KMS-11 (cell line): ENCODE results near the gene SEPTIN2.
"Not testable (repeated sequence)": the region's sequence is repeated elsewhere in the genome, so short reads cannot be mapped to it uniquely, and the experiment has no call there.

Experiments used
- H2AFZ ChIP-seq: fragments of 200-600 bp; sonication (generic); 2 replicates; pipeline ENCODE4 v1.6.1; 2016; ENCODE audit warnings: antibody characterized with exemption, mixed run types, low read depth
- H3K27ac ChIP-seq: fragments of 200-600 bp; sonication (generic); 2 replicates; pipeline ENCODE4 v1.6.1; 2016; ENCODE audit warnings: mild to moderate bottlenecking, mixed run types
- H3K27me3 ChIP-seq: fragments of 200-600 bp; sonication (generic); 2 replicates; pipeline ENCODE4 v1.6.1; 2017; ENCODE audit warnings: mild to moderate bottlenecking, low read depth, mixed run types, moderate library complexity; ENCODE audit not compliant: insufficient read depth
- H3K36me3 ChIP-seq: fragments of 200-600 bp; sonication (generic); 2 replicates; pipeline ENCODE4 v1.6.1; 2017; ENCODE audit warnings: mild to moderate bottlenecking, mixed run types; ENCODE audit not compliant: insufficient read depth
- H3K4me1 ChIP-seq: fragments of 200-600 bp; sonication (generic); 2 replicates; pipeline ENCODE4 v1.6.1; 2016; ENCODE audit warnings: mild to moderate bottlenecking, low read depth, mixed run types; ENCODE audit not compliant: poor library complexity, severe bottlenecking
- H3K4me2 ChIP-seq: fragments of 200-600 bp; sonication (generic); 2 replicates; pipeline ENCODE4 v1.7.0; 2016; ENCODE audit warnings: mild to moderate bottlenecking, mixed run types
- H3K4me3 ChIP-seq: fragments of 200-600 bp; sonication (generic); IDR thresholded peaks from 2 replicates; pipeline ENCODE4 v1.6.1; 2017; ENCODE audit warnings: low read depth, low read length, mixed read lengths; ENCODE audit not compliant: insufficient read depth
- H3K79me2 ChIP-seq: fragments of 200-600 bp; sonication (generic); 2 replicates; pipeline ENCODE4 v1.6.1; 2016; ENCODE audit warnings: low read depth, mixed run types; ENCODE audit not compliant: insufficient read depth
- H3K9ac ChIP-seq: fragments of 200-600 bp; sonication (generic); 2 replicates; pipeline ENCODE4 v1.6.1; 2016; ENCODE audit warnings: mild to moderate bottlenecking, mixed run types
- H4K20me1 ChIP-seq: fragments of 200-600 bp; sonication (generic); 2 replicates; pipeline ENCODE4 v1.6.1; 2016; ENCODE audit warnings: mild to moderate bottlenecking, mixed run types; ENCODE audit not compliant: insufficient read depth
- TF ChIP-seq, protein P1 (sequence below): fragments of 200-600 bp; sonication (generic); conservative IDR thresholded peaks from 2 replicates; pipeline ENCODE4 v1.6.1; 2017; ENCODE audit warnings: low read depth, mild to moderate bottlenecking, antibody characterized with exemption, low read length, moderate library complexity, mixed read lengths

SEPTIN2 gene

DNA sequence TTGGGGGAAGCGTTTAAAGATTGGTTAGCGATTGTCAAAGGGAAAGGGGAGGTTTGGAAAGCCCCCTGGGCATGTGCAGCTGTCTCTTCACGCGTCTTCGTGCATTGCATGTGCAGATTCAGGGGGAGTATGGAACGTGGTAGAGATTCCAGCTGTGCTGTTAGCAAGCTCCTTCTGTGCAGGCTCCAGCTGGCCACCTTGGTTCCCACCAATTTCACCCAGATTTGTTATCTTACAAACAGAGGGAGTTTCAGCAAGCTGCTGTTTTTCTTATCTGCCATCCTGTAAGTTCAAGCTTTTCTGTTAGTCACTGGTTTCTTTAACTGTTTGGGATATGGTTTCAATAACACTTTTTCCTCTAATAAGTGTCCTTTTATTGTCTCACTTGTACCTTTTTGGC is 70.8 kb downstream of the SEPTIN2 start:
- Histone ChIP-seq H4K20me1 (no peaks in the 10 kb centered on the region), H3K79me2 (peaks cover 11% of the 10 kb centered on the region; the same call in 1 of the 2 replicates), H3K9ac (no peak overlapping the region), H3K36me3 (no peaks in the 10 kb centered on the region), H3K27me3 (no peaks in the 10 kb centered on the region), H3K4me1 (peaks cover 18% of the 10 kb centered on the region), H3K4me3 (no peak overlapping the region), H2AFZ (no peak overlapping the region), H3K4me2 (no peak overlapping the region), H3K27ac (no peak overlapping the region)
- TF ChIP-seq, protein P1, sequence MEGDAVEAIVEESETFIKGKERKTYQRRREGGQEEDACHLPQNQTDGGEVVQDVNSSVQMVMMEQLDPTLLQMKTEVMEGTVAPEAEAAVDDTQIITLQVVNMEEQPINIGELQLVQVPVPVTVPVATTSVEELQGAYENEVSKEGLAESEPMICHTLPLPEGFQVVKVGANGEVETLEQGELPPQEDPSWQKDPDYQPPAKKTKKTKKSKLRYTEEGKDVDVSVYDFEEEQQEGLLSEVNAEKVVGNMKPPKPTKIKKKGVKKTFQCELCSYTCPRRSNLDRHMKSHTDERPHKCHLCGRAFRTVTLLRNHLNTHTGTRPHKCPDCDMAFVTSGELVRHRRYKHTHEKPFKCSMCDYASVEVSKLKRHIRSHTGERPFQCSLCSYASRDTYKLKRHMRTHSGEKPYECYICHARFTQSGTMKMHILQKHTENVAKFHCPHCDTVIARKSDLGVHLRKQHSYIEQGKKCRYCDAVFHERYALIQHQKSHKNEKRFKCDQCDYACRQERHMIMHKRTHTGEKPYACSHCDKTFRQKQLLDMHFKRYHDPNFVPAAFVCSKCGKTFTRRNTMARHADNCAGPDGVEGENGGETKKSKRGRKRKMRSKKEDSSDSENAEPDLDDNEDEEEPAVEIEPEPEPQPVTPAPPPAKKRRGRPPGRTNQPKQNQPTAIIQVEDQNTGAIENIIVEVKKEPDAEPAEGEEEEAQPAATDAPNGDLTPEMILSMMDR, result no peak

DNA sequence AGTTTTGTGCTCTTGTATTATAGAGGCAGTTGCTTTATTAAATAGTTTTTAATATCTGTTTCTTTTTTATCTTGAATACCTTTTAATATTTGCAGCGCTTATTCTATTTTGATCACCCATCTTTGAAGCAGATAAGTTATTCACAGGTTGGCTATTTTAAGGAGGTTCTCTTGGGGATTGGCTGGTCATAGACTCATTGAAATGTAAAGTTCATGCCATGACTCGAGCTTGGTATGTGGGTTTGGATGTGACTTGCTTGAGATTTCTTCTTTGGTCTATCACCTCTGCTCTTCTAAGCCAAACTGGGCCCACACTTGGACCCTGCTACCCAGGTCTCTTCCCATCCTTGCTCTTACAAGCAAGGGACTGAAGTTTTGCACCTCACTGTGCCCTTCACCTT is 74.0 kb downstream of the SEPTIN2 start:
- Histone ChIP-seq H3K4me2 (no peak overlapping the region), H3K79me2 (peaks cover 4% of the 10 kb centered on the region; the same call in 1 of the 2 replicates), H4K20me1 (no peaks in the 10 kb centered on the region), H3K27me3 (no peaks in the 10 kb centered on the region), H3K4me1 (peaks cover 5% of the 10 kb centered on the region), H3K9ac (no peak overlapping the region), H3K36me3 (no peaks in the 10 kb centered on the region), H3K27ac (no peak overlapping the region), H2AFZ (no peak overlapping the region), H3K4me3 (no peak overlapping the region)
- TF ChIP-seq, protein P1, result no peak

DNA sequence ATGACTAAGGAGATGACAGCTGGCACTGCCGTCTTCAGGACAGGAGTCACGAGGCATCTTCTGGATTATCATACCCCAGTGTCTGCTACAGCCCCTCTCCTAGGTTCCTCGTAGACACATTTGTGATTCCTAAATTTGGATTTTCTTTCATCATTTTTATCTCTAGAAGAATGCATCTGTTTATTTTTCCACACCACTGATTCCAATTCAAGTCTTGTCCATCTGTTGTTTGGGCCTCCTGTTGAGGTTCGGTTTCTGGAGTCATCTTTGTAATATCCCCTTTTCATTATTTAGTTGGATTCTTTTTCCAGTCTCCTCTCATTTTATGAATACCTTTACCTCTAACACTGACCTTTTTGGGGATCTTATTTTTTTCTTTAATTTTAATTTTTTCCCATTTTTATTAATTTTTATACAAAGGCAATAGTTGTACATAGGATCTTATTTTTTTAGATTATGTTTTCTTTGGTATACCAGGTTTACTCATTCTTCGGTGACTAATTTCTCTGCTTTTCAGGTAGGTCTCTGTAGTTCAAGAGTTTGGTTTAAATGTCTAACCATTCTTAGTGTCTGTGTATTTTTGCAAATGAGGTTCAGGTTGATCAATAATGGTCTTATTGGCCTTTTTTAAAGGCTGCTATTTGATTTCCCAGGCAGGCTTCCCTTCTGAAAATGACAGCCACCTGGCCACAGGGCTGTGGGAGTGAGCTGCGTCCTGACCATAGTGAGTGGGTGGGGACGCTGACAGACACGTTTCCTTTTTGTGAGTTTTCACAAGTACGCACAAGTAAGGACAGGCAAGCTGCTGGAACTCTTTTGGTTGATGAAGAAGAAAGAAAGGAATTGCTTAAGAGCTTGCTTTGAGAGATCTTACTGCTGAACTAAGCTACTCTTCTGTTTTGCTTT is 74.8 kb downstream of the SEPTIN2 start:
- Histone ChIP-seq H3K27me3 (no peaks in the 10 kb centered on the region), H3K4me1 (peaks cover 5% of the 10 kb centered on the region), H3K36me3 (no peaks in the 10 kb centered on the region), H3K27ac (no peak overlapping the region), H2AFZ (no peak overlapping the region), H3K9ac (no peak overlapping the region), H3K4me2 (no peak overlapping the region), H4K20me1 (no peaks in the 10 kb centered on the region), H3K4me3 (no peak overlapping the region), H3K79me2 (peaks cover 4% of the 10 kb centered on the region; the same call in 1 of the 2 replicates)
- TF ChIP-seq, protein P1, result no peak

DNA sequence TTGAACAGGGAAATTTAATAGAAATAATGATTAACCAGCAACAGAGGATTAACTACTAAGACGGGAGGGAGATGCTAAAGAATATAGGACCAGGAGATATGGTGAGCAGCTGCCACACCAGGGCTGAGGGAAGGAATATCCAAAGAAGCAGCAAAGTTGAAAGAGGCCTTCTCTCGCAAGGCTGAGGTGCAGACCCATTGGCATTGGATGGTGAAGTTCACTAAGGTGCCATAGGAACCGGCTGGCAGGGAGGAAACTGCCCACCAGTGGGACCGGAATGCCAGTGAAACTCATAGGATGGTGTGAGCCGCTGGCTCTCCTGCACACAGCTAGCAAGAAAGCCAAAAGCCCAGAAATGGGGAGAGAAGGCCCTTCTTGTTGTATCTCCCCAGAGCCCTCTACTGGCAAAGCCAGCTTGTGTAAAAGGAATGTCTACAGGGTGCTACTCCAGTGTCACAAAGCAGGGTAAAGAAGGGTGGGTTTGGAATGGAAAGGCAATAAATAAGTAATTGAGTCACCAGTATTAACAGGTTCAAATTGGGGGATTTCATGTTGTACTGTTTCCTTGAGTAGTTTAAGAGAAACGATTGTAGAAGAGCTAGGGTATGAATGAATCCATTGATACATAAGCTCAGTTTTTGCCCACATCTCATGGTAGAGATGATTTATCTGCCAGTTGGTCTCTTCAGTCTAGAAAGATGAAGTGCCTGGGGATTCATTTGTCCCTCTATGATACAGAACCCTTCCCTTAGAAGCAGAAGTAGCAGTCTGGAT is 76.4 kb downstream of the SEPTIN2 start:
- Histone ChIP-seq H3K27me3 (no peaks in the 10 kb centered on the region), H3K9ac (no peak overlapping the region), H2AFZ (no peak overlapping the region), H3K79me2 (no peaks in the 10 kb centered on the region; the same call in 1 of the 2 replicates), H3K4me3 (no peak overlapping the region), H3K4me2 (no peak overlapping the region), H4K20me1 (no peaks in the 10 kb centered on the region), H3K27ac (no peak overlapping the region), H3K4me1 (no peaks in the 10 kb centered on the region), H3K36me3 (no peaks in the 10 kb centered on the region)
- TF ChIP-seq, protein P1, result no peak; the same call in 1 of the 2 replicates

DNA sequence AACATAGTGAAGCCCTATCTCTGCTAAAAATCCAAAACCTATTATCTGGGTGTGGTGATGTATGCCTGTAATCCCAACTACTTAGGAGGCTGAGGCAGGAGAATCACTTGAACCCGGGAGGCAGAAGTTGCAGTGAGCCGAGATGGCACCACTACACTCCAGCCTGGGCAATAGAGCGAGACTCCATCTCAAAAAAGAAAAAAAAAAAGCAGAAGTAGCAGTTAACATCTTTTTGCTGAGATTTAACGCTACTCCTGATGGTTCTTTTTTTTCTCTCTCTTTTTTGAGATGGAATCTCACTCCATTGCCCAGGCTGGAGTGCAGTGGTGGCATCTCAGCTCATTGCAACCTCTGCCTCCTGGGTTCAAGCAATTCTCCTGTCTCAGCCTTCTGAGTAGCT is 77.0 kb downstream of the SEPTIN2 start:
- not testable (repeated sequence) for H3K4me1 ChIP-seq, H3K4me2 ChIP-seq, H3K27ac ChIP-seq, H3K79me2 ChIP-seq, H3K4me3 ChIP-seq, H3K36me3 ChIP-seq, H3K27me3 ChIP-seq, H3K9ac ChIP-seq, H2AFZ ChIP-seq, H4K20me1 ChIP-seq
